ENCODE data around the gene ZNF655.

GRCh38 chr7:99562114-99562784 is 3.8 kb downstream of the ZNF655 start:
- TF ChIP-seq NFIC (IDR thresholded peaks at IDR 0.05) (no peak), FOXM1 (IDR thresholded peaks at IDR 0.05; ENCODE audit: borderline replicate concordance, low read depth) (no peak), MAX (IDR thresholded peaks at IDR 0.05) (no peak), TAF1 (IDR thresholded peaks at IDR 0.05; ENCODE audit: low read depth) (no peak), CEBPB (IDR thresholded peaks at IDR 0.05) (no peak)
